Suppressor macrophage treated with lipopolysaccharide for 1 hour (primary cell): ENCODE measurements around the gene OR10G7.

Source experiments
- DNase-seq, 3 donors: peaks; one replicate each; pipeline ENCODE4 v3.0.0-alpha.2; 2020 to 2022

The OR10G7 gene, protein sequence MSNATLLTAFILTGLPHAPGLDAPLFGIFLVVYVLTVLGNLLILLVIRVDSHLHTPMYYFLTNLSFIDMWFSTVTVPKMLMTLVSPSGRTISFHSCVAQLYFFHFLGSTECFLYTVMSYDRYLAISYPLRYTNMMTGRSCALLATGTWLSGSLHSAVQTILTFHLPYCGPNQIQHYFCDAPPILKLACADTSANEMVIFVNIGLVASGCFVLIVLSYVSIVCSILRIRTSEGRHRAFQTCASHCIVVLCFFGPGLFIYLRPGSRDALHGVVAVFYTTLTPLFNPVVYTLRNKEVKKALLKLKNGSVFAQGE

DNA sequence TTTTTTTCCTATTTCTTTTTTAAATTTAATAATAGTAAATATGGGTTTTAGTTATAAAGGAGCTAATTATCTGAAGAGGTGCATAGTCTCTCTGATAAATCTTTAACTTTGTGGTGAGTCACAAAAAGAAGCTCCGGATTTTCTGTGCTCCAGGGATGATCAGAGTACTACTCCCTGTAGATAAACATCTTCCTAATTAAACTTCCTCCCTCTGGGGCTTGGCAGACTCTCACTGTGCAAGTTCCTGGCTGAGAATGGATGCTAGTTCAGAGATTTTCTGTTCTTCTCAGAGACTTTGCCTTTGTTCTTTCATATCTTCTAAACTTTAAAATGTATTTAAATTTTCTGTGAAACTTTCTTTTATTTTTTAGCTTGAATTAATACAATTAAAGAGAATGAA is at the start of gene OR10G7:
OR10G7 (minus strand) TSS at position 72 of the 400 bp plus-strand sequence. CDS start 2,324 bp downstream, outside the sequence.
- DNase-seq, result no peak

DNA sequence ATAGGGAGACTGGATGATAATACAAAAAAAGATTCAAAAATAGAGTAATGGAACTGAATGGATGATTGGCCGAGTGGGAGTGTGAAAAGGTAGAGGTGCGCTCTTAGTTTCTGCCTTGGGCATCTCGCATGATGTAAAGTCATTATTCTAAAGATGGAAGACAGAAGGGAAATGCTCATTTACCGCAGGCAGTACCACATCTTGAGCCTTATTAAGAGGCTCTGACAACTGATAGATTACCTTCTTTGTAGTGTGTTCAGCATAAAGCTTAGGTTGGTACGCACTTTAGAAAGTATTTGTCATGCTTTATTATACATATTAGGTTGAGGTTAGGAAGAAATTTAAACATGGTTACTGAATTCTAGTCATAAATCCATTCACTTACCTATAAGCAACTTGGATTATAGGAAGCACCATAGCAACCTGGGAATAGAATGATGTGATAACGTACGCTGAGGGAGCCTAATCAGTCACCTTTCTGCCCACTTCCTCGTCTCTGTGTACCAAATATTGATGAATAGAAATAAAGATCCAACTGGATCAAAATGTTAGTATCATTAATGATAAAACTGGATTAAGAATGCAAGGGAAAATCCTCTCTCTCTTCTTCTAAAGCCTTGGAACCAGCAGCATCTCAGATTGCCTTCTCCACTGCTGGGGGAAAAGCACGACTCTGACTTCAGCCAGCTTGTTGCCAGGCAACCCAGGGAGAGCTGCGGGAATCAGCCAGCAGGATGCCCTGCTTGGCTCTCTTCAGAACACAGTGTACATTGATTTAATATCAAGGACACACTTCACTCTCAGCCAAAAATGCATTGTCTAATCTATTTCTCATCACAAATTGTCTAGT is 45.1 kb upstream of the OR10G7 start:
- DNase-seq, result no peak

DNA sequence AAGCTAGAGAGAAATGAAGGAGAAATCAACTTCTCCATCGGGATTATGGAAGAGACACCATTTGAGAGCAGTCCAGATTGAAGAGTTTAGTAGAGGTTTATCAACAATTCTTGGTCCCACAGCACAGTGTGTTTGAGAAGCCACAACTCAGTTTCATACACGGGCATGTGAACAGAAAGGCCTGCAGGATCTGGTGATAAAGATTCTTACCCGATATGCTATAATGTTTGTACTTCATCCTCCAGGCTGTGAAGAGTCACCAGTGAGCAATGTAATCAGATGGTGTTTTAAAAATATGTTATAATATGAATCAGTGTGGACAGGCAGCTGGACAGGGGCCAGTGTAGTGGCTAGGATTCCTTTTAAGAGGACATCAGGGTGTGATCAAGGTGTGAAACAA is 44.5 kb upstream of the OR10G7 start:
- no peak for DNase-seq

DNA sequence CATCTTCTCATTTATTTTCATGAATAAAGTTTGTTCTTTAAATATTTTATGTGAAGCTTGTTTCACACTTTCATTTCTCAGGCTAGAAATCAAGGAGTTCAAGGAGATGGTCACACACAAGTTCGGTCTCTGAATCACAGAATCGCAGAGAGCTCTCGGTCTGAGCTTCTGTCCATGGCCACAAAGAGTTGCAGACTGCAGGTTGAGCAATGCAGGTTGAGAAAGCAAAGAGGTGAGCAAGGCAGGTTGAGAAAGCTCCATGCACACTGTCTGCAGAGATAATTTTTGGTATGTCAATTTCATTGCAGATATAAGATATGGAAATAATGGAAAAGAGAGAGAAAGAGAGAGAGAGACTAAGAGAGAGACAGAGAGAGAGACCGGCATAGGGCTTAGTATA is 41.2 kb upstream of the OR10G7 start:
- DNase-seq, result no peak

DNA sequence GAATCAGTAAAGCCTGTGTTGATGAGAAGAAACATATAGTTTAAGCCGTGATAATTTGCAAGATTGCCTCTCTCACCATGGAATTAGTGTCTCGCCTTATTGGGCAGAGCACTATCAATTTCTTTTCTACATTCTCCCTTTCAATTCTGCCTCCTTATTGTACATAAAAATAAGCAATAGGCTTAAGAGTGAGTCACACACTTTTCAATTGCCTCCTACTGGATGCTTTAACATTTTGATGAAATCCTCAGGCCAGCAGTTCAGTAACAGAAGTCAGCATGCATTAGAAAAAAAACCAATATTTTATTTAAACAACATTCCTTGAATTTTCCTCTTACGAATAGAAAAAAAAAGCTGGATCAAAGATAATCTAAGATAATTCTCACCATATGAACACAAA is 40.4 kb upstream of the OR10G7 start:
- DNase-seq, result no peak

DNA sequence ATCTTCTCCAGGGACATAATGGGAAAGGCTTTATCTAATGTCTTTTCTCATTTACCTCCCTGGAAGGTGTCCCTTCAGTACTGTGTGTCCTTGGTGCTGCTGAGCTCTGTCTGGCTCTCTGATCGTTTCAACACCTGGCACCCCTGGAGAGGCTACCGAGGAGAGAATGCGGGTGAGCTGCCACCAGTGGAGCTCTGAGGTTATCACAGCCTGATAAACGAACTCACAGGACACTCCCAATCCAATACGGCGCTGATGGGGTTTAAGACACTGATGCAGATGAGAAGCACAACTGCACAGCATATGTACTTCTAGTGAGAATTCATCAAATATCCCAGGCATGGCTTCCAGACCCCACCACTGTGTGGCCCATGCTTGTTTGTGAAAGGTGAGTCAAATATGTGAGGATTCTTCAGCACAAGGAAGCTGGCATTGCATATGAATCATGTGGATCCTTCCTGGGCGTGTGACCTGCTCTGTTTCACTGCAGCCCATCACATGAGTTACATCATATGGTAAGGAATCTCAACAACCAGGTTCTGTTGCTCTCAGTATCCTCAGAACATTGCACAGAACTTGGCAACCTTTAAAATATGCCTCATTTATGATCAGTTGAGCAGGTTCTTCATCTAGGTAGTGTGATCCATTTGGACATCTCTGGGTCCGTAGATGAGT is 39.3 kb upstream of the OR10G7 start:
- DNase-seq, result no peak

DNA sequence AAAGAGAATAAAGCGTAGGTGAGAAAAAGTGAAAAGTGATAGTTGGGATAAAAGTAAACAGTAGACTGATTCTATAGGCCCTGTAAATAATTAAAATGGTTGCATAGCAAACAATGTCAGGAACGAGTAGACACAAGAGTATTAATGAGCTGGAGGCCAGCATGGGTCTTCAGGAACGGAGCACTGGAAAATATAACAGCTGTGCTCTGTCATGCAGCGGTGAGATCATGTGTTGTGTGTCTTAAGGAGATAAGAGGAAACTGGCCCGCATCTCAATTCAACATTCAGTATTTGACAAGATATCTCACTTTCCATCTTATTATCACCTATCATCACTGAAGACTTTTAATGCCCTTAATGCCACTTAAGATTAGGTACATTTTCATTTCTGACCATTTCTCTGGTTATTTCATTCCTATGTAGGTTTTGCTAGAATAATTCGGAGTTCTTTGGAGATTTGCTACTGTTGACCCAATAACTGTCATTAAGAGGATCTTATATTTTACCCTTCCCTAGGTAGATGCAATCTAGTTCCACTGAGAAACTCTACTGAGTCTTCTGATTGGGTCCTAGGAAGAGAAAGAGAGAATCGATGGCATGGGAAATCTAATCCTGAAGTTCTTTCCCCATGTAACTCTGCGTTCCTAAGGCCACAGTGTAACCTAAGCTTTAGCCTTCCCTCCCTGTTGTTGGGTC is 38.7 kb upstream of the OR10G7 start:
- DNase-seq, result no peak

DNA sequence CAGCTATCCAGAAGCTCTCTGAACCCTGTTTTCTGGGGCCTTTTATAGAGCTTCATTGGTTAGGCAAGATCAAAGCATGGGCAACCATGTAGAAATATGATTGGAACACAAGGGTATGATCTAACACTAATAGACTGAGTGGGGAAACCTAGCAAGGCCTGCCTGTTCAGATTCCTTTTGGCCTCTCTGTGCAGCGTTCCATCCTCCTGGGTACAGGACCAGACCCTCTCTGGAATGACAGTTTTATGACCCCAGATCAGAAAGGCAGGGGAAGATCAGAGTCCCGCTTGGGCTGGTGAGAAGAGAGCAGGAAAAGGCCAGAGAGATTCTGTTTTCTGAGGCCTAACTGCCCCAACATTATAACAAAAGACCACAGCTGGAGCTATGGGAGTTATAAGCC is 37.5 kb upstream of the OR10G7 start:
- no peak for DNase-seq

DNA sequence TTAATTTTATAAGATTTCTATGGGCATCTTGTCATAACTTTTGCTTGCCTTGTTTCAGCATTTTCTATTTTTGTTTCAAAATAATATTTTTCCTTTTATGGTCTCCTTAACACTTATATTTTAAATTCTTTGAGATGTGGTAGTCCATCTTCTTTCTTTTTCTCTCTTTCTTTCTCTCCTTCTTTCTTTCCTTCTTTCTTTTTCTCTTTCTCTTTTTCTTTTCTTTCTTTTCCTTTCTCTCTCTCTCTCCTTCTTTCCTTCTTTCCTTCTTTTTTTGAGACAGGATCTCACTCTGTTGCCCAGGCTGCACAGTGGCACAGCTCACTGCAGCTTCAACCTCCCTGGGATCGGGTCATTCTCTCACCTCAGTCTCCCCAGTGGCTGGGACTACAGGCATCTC is 36.1 kb upstream of the OR10G7 start:
- no peak for DNase-seq

DNA sequence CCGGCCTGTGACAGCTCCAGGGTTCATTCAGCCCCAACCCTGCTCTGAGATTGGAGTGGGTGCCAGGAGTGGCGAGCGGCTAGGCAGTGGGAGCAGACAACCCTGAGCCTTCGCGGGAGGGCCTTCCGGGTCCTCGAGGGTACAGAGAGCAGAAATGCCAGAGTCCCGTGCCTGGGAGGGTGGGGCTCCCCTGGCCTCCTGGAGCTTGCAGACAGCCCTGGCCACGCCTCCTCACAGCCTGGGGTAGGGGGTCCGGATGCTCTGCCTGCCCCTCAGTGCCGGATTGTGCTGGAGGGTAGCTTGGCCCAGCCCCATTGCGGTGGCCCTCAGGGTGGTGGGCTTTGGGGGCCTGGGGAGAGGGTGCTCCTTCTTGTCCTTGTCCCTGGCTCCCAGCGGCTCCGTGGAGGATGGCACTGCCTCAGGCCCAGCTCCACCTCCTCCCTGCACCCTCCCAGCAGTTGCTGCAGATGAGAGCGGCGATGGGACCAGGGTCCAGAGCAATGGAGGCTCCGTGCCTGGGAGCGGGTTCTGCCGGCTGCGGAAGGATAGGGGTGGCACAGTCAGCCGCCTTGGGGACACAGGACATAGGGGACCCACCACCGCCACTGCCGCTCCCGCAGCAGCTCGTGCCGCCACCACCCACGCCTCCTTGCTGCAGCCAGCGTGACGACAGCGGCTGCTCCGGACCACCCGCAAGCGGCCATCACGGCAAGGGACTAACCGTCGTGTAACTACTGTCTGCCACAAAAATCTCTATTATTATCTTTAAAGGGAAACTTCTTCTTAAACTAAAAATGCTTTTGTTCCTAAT is 34.9 kb upstream of the OR10G7 start:
- DNase-seq, result peak; percentile 50 to 66 (median 50)

DNA sequence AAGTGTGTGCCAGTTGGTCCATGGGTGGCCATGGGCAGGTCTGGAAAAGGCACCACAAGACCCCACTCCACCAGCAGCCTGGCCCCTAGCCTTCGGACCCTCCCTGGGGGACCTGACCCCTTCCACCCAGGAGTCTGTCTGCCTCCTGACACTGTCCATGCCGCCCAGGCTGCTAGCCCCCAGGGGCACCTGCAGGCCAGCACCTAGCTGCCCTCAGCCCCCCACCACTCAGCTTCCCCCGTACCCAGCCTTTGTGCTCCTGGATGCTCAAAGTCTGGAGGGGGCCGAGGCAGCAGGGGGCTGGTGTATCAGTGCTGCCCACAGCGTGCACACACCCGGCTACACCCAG is 34.3 kb upstream of the OR10G7 start:
- DNase-seq, result no peak

DNA sequence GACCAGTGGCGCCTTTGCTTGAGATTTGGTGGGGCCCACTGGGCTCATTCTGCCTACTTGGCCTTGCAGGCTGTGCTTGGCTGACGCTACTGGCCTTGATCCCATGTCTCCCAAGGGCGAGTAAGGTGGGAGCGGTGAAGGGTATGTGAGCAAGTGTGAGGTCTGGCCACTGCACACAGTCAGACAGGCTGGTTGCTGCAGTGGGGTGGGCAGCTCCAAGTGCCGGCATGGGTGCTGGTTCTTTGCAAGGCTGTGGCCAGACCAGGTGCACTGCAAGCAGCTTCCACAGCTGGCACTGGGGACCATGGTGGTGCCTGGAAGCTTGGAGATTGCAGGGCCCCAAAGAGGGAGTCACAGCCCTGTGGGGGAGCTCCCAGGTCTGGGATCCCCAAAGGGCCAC is 33.4 kb upstream of the OR10G7 start:
- DNase-seq, result no peak

DNA sequence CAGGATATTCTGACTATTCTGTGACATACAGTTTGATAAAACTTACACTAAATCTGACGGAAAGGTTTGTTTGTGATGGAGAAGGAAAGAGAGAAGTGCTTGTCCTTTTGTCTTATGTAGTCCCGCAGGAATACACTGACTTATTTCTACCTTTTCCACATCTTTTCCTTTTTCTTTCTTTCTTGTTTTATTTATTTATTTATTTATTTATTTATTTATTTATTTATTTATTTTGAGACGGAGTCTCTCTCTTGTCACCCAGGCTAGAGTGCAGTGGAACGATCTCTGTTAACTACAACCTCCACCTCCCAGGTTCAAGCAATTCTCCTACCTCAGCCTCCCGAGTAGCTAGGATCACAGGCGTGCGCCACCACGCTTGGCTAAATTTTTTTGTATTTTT is 31.0 kb upstream of the OR10G7 start:
- DNase-seq, result no peak

DNA sequence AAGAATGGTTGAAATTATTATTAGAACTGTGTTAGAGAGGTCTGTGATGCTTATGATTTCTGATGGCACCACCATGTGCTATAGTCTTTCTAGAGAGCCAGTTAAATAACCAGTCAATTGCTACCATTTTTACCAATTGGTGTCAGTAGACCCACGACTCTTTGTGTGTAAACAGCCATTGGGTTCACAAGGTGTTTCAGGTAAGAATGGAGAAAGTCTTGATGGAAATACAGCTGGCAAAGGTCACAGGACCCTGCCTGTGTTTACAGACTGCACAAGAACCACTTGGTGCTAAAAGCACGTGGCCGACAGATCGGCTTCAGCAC is 30.5 kb upstream of the OR10G7 start:
- no peak for DNase-seq

DNA sequence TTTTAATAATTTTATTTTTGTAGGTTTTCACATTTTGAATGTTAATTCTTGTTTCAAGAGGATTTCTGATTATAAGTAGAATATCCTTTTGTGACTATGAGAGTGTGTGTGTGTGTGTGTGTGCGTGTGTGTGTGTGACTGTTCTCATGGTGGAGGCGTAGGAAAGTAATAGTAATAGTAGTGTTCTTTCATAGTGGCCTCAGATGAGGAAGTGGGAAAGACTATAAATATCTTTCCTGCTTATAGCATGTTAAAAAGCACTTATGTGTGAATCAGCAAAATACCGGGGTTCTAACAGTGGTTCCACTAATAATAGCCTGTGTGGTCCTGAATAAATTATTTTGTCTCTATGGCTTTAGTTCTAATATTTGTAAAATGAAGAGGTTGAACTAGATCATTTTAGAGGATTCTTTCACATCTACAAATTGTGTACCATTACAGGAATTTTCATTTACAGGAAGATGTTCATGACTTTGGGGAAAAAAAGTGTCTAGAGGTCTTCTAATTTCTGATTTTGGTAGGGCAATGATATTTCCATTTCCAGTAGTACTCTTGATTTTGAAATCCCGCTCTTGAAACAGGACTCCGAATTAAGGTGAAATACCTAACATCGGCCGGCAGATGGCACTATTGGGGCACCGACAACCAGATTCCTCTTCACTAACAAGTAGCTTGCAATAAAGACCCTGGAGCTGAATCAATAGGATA is 29.9 kb upstream of the OR10G7 start:
- peak; percentile 80 to 87 (median 84) for DNase-seq

DNA sequence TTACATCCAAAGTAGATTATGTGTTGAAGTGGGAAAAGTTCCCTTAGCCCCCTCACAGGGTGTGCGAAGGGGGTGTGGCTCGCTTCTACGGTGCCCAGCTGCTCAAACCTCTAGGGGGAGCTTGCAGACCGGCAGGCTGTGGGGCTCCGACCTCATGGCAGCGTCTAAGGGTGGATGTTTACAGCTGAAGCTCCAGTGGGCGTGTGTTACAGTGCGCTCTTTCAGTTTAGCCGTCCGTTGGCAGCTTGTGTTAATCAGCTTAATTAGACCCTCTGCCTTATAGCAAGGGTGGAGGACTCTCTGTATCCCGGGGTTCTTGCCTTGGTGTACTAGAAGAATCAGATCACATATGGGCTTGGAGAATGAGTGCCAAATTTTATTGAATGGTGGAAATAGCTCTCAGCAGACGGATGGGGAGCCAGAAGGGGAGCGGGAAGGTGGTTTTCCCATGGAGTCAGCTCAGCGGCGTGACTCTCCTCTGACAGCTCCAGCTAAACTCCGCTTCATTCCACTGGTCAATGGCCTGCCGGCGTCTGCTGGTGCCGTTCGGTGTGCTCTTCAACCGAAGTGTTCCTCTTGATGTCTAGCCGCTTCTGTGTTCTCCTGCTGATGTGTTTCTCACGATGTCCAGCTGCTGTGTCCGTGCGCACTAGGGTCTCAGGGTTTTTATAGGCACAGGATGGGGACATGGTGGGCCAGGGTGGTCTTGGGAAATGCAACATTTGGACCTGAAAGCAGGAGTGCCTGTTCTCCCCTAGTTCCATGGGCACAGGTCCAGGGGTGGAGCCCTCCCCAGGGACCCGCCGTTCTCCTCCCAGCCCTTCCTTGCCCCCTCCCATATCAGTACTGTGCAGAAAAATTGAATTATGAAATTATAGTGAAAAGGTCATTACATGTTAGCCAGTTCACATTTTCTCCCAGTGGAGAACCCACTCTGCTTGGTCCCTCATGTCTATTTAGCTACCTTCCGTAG is 28.6 kb upstream of the OR10G7 start:
- peak; percentile 75 to 84 (median 76) for DNase-seq

DNA sequence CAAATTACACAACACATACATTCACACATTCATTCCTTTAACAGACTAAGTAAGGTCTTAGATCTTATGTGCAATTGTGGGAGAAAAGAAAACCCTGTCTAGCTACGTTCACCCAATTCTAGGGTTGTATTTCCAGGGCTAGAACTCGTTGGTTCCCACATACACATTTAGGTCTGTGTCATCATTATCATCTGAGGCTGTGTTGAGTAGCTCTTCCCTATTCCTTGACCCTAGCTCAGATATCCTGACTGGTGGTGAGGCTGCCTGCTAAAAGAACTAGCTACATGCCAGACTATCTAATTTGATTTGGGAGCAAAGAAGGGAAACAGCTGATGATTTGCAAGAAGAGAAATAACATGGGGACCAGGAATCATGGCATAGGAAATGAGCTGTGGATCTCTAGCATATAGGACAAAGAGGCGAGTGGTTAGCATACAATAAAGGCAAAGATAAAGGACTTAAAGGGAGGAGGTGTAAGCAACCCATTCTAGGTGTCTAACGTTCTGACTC is 27.5 kb upstream of the OR10G7 start:
- DNase-seq, result peak in 2 of 3 donors; percentile 30 to 55

DNA sequence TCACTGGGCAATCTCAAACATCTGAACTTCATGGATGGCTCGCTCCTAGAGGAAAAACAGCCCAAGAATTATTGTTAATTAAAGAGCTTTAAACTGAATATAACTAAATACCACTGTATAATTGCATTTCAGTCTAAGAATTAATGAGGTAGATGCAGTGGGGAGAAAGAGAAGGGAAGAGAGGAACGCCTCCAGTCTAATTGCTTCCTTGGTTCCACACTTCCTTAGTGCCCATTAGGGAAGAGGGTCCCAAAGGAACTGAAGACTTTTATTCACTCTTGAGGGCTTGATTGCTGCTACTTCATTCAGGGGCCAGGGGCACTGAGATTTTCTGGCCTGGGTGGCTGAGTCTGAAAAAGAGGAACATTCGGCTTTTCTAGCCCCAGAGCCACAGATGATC is 11.8 kb upstream of the OR10G7 start:
- DNase-seq, result no peak

DNA sequence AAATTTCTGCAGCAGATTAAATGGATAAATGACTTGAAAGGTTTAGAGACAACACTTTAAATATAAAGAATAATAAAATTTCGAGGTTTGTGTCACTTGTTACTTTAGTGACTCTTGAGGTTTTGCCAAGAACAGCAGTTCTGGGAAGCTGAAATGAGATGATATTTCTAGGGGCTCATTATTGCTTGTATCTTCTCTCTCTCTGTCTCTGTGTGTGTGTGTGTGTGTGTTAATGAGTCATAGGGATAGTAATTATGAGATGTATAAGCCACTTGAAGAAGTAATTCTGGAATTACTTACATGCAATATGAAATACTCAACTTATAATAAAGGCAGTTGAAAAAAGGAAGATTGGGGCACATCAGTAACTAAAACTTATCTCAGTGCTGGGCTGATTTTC is 9.6 kb upstream of the OR10G7 start:
- DNase-seq, result no peak

DNA sequence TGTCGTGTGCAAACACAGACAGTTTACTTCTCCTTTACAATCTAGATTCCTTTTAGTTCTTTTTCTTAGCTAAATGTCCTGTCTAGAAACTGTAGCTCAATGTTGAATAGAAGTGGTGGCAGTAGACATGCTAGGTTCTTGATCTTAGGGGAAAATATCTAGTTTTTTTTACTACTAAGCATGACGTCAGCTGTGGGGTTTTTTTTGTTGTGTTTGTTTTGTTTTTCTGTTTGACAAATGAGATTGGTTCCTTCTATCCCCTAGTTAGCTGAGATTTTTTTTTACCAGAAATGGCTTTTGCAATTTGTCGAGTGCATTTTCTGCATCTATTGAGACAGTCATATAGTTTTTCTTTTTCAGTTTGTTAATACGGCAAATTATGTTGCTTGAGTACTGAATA is 2.3 kb upstream of the OR10G7 start:
- no peak for DNase-seq
